GM21825 (cell line): ENCODE results near the gene SCGB3A2.
A peak's percentile ranks its signal among the peaks of the same experiment; 100 is the strongest.

Source experiments
- ATAC-seq: cut with Tn5 transposase; IDR thresholded peaks from one replicate; pipeline ENCODE4 v1.9.1; 2021; ENCODE audit warnings: mild to moderate bottlenecking, moderate library complexity; ENCODE audit not compliant: unreplicated experiment

SCGB3A2 gene, protein sequence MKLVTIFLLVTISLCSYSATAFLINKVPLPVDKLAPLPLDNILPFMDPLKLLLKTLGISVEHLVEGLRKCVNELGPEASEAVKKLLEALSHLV

DNA sequence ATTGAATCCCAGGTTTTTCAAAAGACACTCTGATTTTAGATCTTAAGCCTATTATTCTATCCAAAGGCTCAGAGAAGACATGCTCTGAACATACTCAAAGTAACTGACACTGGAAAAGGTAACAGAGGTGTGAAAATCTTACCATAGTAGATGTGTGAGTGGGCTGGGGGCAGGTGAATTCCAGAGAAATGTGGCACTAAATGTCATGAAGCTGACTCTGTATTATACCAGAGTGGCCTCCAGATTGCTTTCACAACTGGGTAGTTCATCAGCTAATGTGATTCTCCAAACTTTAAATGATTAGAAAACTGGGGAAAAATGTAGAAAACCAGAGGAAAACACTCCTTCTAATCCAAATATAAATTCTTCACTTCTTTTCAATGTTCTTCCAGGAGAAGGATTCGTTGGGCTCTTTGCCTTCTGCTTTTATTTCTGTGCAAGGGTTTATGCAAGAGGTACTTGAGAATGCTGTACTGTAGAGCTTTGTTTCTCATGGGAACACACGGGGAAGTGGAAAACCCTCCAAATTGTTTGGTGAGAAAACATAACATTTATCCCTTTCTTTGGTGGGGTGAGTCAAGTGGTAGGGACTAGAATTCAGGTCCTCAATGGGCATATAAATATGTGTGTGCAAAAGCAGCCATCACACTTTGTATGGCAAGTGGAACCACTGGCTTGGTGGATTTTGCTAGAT is at the start of gene SCGB3A2:
SCGB3A2 (plus strand) TSS at position 646 of the 694 bp plus-strand sequence. CDS start 93 bp downstream, outside the sequence.
- no peak for ATAC-seq

DNA sequence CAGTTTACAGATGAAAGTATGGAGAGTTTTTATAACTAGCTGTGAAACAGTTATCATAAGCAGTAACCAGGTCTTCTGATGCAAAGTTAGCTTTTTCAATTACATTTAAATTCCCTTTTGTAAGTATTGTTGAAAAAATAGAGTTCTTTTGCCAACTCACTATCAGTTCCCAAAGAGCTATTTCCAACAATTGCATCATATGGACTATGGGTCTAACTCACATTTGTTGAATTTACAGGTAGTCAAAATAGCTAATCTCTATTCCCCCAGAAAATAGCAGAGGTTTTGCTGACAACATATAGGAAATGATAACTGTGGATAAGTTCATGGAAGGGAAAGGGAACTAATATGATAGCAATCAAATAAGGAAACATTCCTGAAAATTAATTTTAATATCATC is 48.5 kb upstream of the SCGB3A2 start:
- ATAC-seq: no peak

DNA sequence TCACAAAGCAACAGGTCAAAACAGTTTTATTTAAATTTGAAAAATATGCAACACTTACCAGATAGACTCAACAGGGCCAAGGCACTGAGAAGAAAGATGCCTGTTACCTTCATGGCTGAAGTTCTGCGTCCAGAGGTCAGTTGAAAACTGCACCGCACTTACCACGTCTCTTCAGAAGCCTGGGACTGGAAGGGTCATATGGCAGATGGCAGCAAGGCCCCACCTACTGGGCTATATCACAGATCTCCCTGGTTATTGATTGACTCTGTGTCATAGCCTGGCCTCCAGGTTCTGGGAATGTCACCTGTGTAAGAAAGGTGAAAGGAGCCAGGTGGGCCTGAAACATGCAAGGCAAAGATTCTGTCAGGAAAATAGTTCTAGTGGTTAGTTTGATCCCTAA is 47.0 kb upstream of the SCGB3A2 start, which contains the start of gene SPINK1:
SPINK1 (minus strand) TSS at position 207 of the 400 bp plus-strand sequence; CDS start at position 113, 94 bp downstream.
- ATAC-seq: no peak

DNA sequence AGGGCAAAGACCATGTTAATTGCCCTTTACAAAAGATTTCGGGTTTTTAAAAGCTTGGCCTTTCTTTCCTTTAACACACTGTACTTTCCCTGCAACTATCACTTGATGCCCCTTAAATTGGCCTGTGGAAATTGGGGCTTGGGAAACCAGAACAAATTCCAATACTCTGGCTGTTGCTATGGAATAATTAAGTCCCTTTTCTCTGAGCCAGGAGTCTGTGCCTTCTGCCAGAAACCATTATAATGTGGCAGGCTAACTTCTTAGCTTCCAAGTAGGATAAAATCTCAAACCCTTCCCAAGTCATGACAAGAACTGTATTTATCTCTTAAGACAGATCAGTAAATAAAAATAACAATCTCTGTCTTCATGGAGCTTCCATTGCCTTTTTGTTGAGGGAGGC is 46.0 kb upstream of the SCGB3A2 start:
- ATAC-seq: no peak

DNA sequence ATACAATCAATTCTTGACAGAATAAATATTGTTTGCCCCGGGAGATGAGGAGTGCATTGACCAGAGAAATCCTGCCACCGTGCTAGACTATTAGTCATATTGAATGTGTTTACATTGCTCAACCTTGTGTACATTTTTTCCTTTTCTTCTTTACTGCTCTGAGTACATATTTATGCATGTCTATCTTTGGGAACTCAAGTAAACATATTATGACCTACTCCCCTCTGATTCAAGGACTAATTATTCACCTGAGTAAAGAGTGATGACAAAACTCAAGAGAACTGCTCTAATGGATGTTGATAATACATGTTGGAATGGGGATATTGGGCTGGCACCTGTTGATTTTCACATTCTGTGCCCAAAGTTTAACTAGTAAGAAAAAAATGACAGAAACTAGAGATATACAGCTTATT is 43.1 kb upstream of the SCGB3A2 start:
- no peak for ATAC-seq

DNA sequence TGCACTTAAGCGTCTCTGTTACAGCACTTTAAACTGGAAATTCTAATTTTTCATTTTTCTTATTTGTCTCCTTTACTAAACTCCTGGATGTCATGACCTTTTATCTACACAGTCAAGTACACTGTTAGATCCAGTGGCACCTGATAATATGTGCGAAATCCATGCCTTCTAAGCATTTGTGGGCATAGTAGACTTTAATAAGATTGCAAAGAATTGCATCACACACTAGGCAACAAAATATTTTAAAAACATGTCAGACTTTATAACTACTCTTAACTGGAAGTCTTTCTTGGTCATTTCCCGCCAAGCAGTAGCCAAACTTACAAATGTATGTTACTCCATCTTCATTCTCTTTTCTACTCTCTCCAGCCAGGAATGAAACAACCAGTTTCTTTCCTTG is 42.1 kb upstream of the SCGB3A2 start:
- no peak for ATAC-seq

DNA sequence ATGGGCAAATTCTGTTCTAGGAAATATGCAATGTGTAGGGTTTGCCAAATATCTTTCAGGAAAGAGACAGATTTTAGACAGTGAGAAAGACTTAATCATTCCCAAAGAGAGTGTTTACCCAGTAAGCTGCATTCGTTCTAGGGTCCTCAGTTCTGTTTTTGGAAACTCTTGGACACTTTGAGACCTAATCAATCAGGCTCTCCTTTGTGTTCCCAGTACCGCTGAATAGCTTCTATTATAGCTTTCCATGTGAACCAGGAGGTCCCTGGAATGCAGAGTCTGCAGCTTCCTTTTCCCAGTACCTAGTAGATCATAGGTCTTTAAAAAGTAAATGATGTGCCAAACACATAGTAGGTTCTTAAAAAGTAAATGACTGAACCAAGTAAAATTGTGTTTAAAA is 35.6 kb upstream of the SCGB3A2 start:
- no peak for ATAC-seq

DNA sequence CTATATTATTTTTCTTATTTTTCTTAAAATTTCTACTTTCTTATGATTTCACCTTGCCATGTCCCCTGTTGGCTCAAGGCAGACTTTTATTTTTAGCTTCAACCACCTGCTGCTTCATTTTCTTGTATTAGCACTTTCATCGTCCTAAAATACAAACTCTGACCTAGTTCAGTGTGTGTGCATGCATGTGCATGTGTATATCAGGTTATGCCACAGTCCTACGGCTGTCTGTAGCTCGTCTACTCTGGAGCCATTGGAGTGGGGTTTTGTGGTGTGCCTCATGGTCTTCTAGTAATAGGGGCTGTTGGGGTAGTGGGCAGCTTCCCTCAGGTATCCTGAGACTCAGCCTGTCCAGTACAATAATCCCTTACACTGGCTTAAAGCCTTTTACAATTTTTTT is 33.7 kb upstream of the SCGB3A2 start:
- ATAC-seq: no peak

DNA sequence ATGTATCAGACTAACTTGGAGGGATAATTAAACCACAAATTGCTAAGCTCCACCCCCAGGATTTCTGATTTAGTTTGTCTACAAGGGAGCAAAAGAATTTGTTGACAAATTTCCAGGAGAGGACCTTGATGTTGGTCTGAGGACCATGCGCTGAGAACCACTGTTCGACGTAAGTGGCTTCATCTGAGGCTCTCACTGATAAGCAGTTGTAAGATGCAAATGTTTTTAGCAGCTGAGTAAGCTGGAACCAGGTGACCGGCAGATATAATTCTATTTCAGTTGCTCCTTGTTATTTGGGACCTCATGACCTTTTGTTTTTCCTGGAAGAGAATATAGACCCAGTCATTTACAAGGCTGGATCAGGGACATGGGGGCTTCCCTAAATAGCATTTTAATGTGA is 32.9 kb upstream of the SCGB3A2 start:
- no peak for ATAC-seq

DNA sequence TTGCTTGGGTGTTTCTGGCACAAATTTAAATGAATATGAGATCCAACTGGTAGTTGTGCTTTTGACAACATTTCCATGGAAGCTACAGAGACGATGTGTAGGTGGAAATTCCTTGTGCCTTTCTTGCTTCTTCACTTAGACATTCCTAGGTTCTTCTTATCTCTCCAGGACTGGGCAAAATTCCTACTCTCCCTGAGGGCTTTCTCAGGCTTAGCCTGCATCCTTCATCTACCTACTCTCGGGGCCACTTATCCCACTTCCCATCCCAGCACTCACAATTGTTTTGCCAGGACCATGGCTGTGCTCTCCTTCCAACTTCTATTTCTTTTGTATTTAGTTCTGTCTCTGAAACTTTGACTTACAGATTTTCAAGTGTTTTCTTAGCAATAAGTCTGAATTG is 29.3 kb upstream of the SCGB3A2 start:
- no peak for ATAC-seq

DNA sequence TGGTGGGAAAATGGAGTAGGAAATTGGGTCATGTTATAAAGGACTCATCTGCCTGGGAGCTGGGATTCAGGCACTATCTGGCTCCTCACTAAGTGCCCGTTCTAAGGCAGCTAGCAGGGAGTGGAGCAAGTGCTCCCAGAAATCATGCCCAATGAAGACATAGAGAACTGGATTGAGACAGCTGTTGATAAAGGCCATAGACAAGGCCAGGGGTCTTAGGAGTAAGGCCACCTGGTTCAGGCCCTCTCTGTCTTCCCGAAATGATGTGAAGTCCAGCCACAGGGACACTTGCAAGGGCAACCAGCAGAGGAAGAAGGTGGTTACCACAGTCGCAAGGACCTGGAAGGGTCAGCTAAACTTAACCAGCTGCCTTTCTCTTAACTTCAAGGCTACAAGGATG is 26.9 kb upstream of the SCGB3A2 start:
- no peak for ATAC-seq

DNA sequence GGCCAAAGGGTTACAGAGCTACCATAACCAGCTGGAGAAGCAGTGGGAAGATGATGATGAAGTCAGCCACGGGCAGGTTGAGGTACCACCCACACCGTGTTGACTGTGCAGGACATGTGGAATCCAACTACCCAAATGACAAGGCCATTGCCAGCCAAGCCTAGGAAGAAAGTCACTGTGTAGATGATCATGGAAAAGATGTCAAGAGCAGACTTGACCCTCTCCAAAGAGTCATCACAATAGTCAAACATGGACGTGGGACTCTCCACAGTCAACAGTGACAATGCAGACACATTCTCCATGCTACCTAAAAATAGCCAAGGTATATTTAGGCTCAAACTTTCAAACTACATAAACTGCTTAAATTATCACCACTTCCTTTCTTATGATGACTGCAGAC is 26.1 kb upstream of the SCGB3A2 start:
- ATAC-seq: no peak

DNA sequence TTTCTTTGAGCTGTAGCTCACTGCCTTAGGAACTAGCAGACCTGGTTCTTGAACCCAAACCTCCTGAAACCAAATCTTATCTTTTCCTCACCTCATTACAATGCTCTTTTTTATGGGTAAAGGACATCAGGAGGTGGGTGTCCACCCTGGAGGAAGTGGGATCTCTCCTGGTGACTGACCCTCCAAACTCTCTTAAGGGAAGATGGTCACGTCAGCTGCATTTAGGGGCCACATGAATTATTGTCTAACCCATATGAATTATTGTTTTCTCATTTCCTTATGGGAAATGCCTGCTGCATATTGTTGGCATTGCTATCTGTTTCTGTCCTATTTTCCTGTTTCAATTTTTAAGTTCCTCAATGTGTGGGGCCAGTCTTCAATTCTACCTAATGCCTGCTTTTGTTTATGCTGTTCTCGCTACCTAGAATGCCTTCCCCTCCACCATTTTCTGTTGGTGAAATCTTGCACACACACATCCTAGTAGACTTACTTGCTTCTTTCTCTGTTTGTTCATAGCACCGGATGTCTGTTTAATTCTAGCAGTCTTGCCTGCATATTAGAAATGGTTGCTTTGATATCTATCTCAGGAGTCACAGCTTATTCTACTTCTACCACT is 25.0 kb upstream of the SCGB3A2 start:
- ATAC-seq: no peak

DNA sequence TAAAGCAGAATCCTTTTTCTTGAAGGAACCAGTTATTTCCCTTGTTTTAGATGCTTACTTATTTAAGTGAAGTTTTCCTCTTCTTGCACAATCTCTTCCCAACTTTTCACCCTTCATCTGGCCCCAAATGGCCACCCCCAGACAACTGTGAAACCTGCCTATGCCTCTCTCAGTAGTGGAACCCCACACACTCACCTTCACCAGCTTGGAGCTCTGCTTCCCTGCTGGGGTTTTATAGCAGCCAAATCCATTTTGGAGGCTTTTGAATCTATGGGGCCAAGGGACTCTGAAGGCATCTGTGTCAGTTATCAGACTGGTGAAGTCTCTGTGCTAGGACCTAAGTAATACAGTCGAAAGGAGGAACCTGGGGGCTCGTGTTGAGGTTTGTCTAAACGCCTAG is 24.2 kb upstream of the SCGB3A2 start:
- no peak for ATAC-seq

DNA sequence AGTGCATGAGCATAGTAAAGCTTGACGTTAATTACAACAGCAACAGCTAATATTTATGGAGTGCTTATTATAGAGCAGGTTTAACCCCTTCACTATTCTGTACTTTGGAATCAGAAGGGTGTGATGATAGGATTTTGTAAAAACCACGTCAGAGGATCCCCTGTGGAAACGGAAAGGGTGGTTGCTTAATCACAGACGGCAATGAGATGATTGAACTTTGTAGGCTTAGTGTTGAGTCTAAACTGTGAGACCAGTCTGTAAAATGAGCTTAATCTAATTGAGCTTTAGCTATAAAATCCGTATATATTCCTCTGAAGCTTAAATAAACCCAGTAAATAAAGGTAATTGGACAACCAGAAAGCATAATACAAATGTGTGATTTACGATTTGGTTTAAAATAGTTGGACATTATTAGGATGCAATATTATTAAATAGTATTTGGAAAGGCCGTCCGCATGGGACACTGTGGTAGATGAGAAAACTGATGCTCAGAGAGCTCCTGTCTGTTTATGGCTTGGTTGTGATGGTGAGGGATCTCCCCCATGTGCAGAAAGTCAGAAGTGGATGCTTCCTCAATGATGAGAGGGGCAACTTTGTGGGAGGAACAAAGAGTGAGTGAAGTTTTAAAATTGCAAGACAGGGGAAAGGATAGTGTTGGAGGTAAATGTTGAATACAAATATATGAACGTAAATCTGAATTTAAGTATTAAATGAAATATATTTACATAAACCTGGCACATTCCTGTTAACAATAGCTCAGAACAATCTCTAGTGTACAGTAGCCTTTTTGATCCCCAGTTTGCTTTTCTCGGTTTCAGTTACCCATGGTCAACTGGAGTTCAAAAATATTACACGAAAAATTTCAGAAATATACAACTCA is 23.4 kb upstream of the SCGB3A2 start:
- ATAC-seq: no peak

DNA sequence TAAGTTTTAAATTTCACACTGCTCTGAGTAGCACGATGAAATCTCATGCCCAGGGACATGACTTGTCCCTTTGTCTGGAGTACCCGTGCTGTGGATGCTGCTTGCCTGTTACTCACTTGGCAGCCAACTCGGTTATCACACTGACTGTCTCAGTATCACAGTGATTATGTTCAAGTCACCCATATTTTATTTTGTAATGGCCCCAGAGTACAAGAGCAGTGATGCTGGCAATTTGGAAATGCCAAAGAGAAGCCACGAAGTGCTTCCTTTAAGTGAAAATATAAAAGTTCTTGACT is 22.8 kb upstream of the SCGB3A2 start:
- ATAC-seq: no peak

DNA sequence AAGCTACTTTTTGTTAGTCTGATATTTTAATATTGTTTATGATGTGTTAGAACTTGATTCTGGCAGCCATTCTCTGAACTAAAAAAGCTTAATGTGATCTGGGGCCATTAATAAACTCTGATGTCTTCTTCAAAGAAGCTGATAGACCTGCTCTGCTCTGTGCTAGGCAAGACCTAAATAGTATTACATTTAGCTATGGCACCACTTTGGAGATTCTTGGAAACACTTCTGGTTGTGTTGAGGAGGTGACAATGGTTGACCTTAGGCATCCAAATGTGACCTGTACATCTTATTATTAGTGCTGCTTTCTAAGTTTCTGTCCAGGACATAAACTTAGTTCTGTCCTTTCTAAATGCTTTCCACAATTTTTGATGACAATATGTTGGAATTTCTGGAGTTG is 21.7 kb upstream of the SCGB3A2 start:
- ATAC-seq: no peak

DNA sequence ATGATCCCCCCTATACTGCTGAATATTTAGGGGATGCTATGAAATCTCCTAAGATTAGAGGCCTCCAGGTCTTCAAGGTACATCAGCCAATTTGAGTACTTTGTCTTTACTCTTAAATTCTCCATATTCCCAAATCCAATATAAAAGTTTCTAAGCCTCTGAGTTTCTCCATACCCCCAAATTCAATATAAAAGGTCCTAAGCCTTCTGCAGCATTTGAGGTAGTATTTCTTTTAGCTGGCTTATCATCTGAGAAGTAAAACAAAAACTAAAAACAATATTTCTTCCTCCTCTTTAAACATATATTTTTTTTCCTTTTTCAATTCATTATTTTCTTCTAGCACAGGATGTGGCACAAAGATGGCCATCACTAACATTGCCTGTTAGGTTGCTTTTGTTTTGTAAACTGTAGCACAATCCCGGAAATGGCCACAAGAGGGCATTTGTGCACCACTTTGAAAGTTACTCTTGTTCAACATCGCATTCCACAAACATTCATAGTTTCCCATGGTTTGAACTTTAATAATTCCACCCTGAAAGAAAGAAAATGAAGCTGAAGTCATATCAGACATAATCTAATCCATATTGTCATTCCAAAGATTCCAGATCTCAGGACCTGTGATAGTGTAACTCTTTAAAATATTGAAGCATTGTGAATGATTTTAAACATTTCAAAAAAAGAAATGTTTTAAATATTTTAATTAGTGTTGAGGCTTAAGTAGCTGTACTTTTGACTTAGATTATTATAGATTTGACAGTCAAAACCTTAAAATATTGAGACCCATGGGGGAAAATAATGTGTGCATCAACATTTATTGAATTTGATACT is 21.0 kb upstream of the SCGB3A2 start:
- ATAC-seq: peak; percentile 92

DNA sequence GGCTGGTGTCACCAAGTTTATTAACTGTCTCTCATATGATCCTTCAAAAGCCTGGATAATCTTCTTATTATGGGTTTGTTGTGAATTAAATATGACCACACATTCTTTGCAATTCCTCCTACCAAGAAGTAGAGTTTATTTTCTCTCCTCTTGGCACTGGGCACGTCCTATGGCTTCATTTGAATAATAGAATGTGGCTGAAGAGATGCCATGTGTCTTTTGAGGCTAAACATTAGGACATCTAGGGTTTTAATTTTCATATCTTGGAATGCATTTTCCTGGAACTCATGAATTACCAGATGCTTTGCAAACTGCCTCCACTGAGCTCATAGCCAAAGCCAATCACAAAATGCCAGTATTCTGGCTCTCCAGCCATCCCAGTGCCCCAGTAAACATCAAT is 19.9 kb upstream of the SCGB3A2 start:
- no peak for ATAC-seq

DNA sequence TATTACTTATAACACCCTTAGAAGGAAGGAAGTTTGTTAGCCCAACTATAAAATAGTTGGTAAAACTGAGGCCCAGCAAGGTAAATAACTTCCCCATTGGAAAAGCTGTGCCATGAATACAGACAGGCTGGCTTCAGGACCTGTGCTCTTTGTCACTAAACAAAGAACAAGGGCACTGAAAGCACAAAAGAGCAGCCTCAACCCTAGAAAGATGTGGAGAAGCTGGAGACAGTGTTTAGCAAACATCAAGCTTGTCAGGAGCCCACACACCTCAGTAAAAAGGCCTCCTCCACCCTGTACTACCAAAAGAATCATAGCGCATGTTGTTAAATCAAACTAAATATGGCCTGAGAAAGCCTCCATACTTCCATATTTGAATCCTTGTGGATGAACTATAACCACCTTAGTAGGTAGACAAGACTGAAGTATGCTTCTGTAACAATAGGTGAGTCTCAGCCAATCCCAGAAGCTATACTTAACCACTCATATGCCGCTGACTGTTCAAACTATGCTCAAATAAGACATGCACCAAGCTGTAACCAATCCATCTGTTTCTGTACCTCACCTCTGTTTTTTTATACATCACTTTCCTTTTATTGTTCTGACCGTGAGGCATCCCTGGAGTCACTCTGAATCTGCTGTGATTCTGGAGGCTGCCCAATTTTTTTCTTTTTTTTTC is 18.4 kb upstream of the SCGB3A2 start:
- ATAC-seq: no peak
